Activated T-helper 9 cell treated with anti-CD3 and anti-CD28 coated beads, Interleukin-2, amount 50 U/mL, for 16 hours (primary cell): Measurements from ENCODE around the gene STAT3.
A peak's percentile ranks its signal among the peaks of the same experiment; 100 is the strongest.
"Not testable (repeated sequence)": the region's sequence is repeated elsewhere in the genome, so short reads cannot be mapped to it uniquely, and the experiment has no call there.

Source experiments
- DNase-seq: peaks from one replicate; pipeline ENCODE4 v3.0.0-alpha.2; 2020; ENCODE audit warnings: low read depth

The STAT3 gene

GRCh38 chr17:42316755-42317154 lies 71.5 kb downstream of the STAT3 start:
- no peak for DNase-seq

GRCh38 chr17:42315402-42316156 lies 72.7 kb downstream of the STAT3 start:
- DNase-seq: no peak

GRCh38 chr17:42313773-42314566 lies 74.3 kb downstream of the STAT3 start:
- no peak for DNase-seq

- no peak for DNase-seq
These were observed 74.9 kb downstream of the STAT3 start for GRCh38 chr17:42313389-42313772.

- peak; percentile 65 for DNase-seq
These were observed 75.7 kb downstream of the STAT3 start for GRCh38 chr17:42312285-42313130.

GRCh38 chr17:42312035-42312284 lies 76.3 kb downstream of the STAT3 start:
- DNase-seq: no peak

- DNase-seq: no peak
These were observed 76.8 kb downstream of the STAT3 start for GRCh38 chr17:42311240-42312034.

GRCh38 chr17:42310787-42311215 lies 77.4 kb downstream of the STAT3 start:
- DNase-seq: no peak

- no peak for DNase-seq
These were observed 78.1 kb downstream of the STAT3 start for GRCh38 chr17:42309986-42310786.

GRCh38 chr17:42309142-42309541 lies 79.1 kb downstream of the STAT3 start:
- no peak for DNase-seq

GRCh38 chr17:42308446-42308845 lies 79.8 kb downstream of the STAT3 start:
- no peak for DNase-seq

- DNase-seq: no peak
These were observed 80.8 kb downstream of the STAT3 start for GRCh38 chr17:42307362-42307927.

- no peak for DNase-seq
These were observed 81.9 kb downstream of the STAT3 start for GRCh38 chr17:42306385-42306667.

- DNase-seq: no peak
These were observed 82.5 kb downstream of the STAT3 start for GRCh38 chr17:42305543-42306384.

- not testable (repeated sequence) for DNase-seq
These were observed 83.3 kb downstream of the STAT3 start for GRCh38 chr17:42305031-42305330.

- DNase-seq: no peak
These were observed 83.8 kb downstream of the STAT3 start for GRCh38 chr17:42304187-42305030.

GRCh38 chr17:42303694-42304093 lies 84.5 kb downstream of the STAT3 start:
- DNase-seq: no peak

- no peak for DNase-seq
These were observed 87.2 kb downstream of the STAT3 start for GRCh38 chr17:42301022-42301421.

GRCh38 chr17:42299913-42300312 lies 88.3 kb downstream of the STAT3 start:
- DNase-seq: not testable (repeated sequence)
